CD14-positive monocyte (primary cell): ENCODE results near the gene FOXO6. TPM values are rescaled to one million over a fixed set of nuclear protein-coding genes. Genes with fewer than 3 reads are reported as not detected.

Experiments
- DNase-seq, 3 donors: peaks; one replicate each; pipeline ENCODE4 v3.0.0-alpha.2; 2011 to 2022
- H2AFZ ChIP-seq: 2 replicates; pipeline ENCODE4 v1.6.0; 2012; ENCODE audit warnings: mild to moderate bottlenecking, low read depth, low read length, inconsistent platforms; ENCODE audit not compliant: insufficient read depth, poor library complexity, severe bottlenecking
- H3K27ac ChIP-seq, 2 donors: 1 replicate in 1 of 2; 2 replicates in 1 of 2; pipeline ENCODE4 v1.5.1; 2012 to 2013; ENCODE audit warnings: low read length in 2 of 2, control low read depth in 1 of 2, inconsistent platforms in 1 of 2, low read depth in 1 of 2, mild to moderate bottlenecking in 1 of 2
- H3K27me3 ChIP-seq, 2 donors: one replicate each; pipeline versions ENCODE4 v1.6.0 to v1.6.1; 2011 to 2013; ENCODE audit warnings: low read length in 2 of 2; ENCODE audit not compliant: control insufficient read depth in 2 of 2, insufficient read depth in 2 of 2
- H3K36me3 ChIP-seq, 2 donors: replicated peaks in 1 of 2; 1 replicate in 1 of 2; 2 replicates in 1 of 2; pipeline versions ENCODE4 v1.5.1 to v1.6.1; 2012 to 2013; ENCODE audit warnings: low read length in 2 of 2, control low read depth in 1 of 2, inconsistent platforms in 1 of 2, mild to moderate bottlenecking in 1 of 2; ENCODE audit not compliant: insufficient read depth in 2 of 2, control insufficient read depth in 1 of 2
- H3K4me1 ChIP-seq, 2 donors: 1 replicate in 1 of 2; 2 replicates in 1 of 2; pipeline versions ENCODE4 v1.5.1 to v1.6.1; 2012 to 2013; ENCODE audit warnings: low read length in 2 of 2, control low read depth in 1 of 2, inconsistent platforms in 1 of 2, mild to moderate bottlenecking in 1 of 2, moderate library complexity in 1 of 2; ENCODE audit not compliant: insufficient read depth in 2 of 2, control insufficient read depth in 1 of 2
- H3K4me2 ChIP-seq: replicated peaks from 2 replicates; pipeline ENCODE3; 2012; ENCODE audit warnings: low read length, moderate library complexity, mild to moderate bottlenecking; ENCODE audit not compliant: poor library complexity, severe bottlenecking; ENCODE audit errors: extremely low read depth
- H3K4me3 ChIP-seq, 3 experiments: fragments of 200-600 bp in 1 of 3; sonication (generic) in 1 of 3; replicated peaks in 1 of 3; 1 replicate in 2 of 3; 2 replicates in 1 of 3; pipeline ENCODE4 v1.5.1; 2011 to 2013; ENCODE audit warnings: low read length in 3 of 3, mild to moderate bottlenecking in 3 of 3, control low read depth in 2 of 3, low read depth in 2 of 3, inconsistent platforms in 1 of 3, moderate library complexity in 1 of 3
- H3K79me2 ChIP-seq: 2 replicates; pipeline ENCODE4 v1.6.0; 2012; ENCODE audit warnings: mild to moderate bottlenecking, control low read depth, inconsistent platforms, low read length, moderate library complexity; ENCODE audit not compliant: insufficient read depth
- H3K9ac ChIP-seq: 2 replicates; pipeline ENCODE4 v1.6.0; 2017; ENCODE audit warnings: low read length, mild to moderate bottlenecking; ENCODE audit not compliant: insufficient read depth, poor library complexity, severe bottlenecking
- H3K9me3 ChIP-seq, 2 donors: replicated peaks in 1 of 2; 1 replicate in 1 of 2; 2 replicates in 1 of 2; pipeline versions ENCODE4 v1.5.1 to v1.6.1; 2012 to 2013; ENCODE audit warnings: low read length in 2 of 2, control low read depth in 1 of 2; ENCODE audit not compliant: control insufficient read depth in 1 of 2, insufficient read depth in 1 of 2
- H4K20me1 ChIP-seq: 2 replicates; pipeline ENCODE4 v1.6.0; 2012; ENCODE audit warnings: mild to moderate bottlenecking, low read length, control low read depth, moderate library complexity; ENCODE audit not compliant: insufficient read depth
- H3K27ac Mint-ChIP-seq, 7 donors: one replicate each; pipeline ENCODE4 v1.8.0; 2020; ENCODE audit warnings: mild to moderate bottlenecking in 7 of 7, mixed read lengths in 7 of 7, moderate library complexity in 6 of 7, inconsistent platforms in 2 of 7
- H3K27me3 Mint-ChIP-seq, 3 donors: one replicate each; pipeline ENCODE4 v1.8.0; 2021 to 2022; ENCODE audit warnings: low read depth in 3 of 3, mild to moderate bottlenecking in 3 of 3, mixed read lengths in 3 of 3, moderate library complexity in 3 of 3, inconsistent platforms in 1 of 3
- H3K36me3 Mint-ChIP-seq, 2 donors: one replicate each; pipeline ENCODE4 v1.8.0; 2020; ENCODE audit warnings: mixed read lengths in 2 of 2, inconsistent platforms in 1 of 2, mild to moderate bottlenecking in 1 of 2
- H3K4me1 Mint-ChIP-seq: one replicate; pipeline ENCODE4 v1.8.0; 2020; ENCODE audit warnings: mild to moderate bottlenecking, mixed read lengths
- H3K4me3 Mint-ChIP-seq, 2 donors: one replicate each; pipeline ENCODE4 v1.8.0; 2020; ENCODE audit warnings: mild to moderate bottlenecking in 2 of 2, mixed read lengths in 2 of 2, moderate library complexity in 1 of 2
- H3K9me3 Mint-ChIP-seq, 7 donors: one replicate each; pipeline ENCODE4 v1.8.0; 2020 to 2022; ENCODE audit warnings: mixed read lengths in 7 of 7, mild to moderate bottlenecking in 6 of 7, moderate library complexity in 6 of 7, inconsistent platforms in 2 of 7
- WGBS: methylation state at CpG from one replicate; pipeline ENCODE4 v1.1.5; 2013; ENCODE audit warnings: missing lambda C conversion rate; ENCODE audit not compliant: insufficient coverage; 5-methylcytosine and 5-hydroxymethylcytosine counted together
- intact Hi-C, 2 donors: fragments of 100-400 bp; cut with micrococcal nuclease; formaldehyde crosslinking; loops; one replicate each; pipeline versions ENCODE4 v1.15.0 to v1.15.1; 2023
- polyA plus RNA-seq, 3 donors: library from polyadenylated mRNA; depleted of rRNA in 1 of 3; unstranded in 2 of 3; stranded (reverse) in 1 of 3; fragments of 300-500 nt in 2 of 3; fragments of >200 nt in 1 of 3; fragmentation: Illumina TruSeq in 2 of 3; gene quantifications; 1 replicate in 2 of 3; 2 replicates in 1 of 3; pipeline ENCODE4 v1.2.3, GENCODE V29; 2012 to 2021
- TF ChIP-seq, protein P1 (sequence below): fragments of 200-600 bp; IDR thresholded peaks from one replicate; pipeline ENCODE4 v1.8.0; 2022; ENCODE audit warnings: antibody characterized with exemption, mild to moderate bottlenecking

Gene FOXO6
- polyA plus RNA-seq, 3 donors, result 0.05 TPM; not detected in 2

DNA sequence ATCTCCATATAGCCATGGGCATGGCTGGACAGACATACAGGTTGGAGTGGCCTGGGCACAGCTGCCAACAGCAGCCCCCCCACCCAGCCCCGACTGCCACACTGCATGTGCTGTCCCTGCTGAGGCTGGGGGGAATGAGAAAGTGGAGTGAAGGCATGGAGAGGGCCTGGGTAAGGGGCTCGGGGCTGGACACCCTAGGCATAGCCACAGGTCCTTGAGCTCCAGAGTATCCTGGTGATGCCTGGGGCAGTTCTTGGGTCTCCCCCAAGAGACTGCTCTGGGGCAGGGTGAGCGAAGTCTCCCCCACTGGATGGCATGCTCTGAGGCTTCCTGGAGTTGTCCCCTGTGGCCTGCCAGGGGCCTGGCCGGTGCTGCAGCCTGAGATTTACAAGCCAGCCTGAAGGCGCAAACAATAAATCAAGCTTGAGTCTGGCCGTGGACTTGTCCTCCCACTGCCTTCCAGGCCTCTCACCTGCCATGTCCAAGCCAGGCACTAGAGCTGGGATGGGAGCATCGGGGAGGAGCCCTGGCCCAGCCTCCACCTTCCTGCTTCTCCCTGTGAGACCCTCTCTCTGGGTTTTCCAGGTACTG is 53.6 kb downstream of the FOXO6 start:
- no peaks in the 10 kb centered on the region for H3K36me3 Mint-ChIP-seq
- intact Hi-C loops, result loop anchor here (5.0 kb wide), 1 partner anchor 148 kb away; no protein-coding TSS in a partner anchor
- peaks cover 0 to 11% (median 6%) of the 10 kb centered on the region in 7 donors for H3K9me3 Mint-ChIP-seq
- no peaks in the 10 kb centered on the region for H3K79me2 ChIP-seq
- peaks cover 6 to 20% of the 10 kb centered on the region in 2 donors for H3K4me1 ChIP-seq
- no peak overlapping the region for H3K4me2 ChIP-seq
- no peaks in the 10 kb centered on the region for H3K36me3 ChIP-seq
- DNase-seq, result no peak
- TF ChIP-seq, protein P1, sequence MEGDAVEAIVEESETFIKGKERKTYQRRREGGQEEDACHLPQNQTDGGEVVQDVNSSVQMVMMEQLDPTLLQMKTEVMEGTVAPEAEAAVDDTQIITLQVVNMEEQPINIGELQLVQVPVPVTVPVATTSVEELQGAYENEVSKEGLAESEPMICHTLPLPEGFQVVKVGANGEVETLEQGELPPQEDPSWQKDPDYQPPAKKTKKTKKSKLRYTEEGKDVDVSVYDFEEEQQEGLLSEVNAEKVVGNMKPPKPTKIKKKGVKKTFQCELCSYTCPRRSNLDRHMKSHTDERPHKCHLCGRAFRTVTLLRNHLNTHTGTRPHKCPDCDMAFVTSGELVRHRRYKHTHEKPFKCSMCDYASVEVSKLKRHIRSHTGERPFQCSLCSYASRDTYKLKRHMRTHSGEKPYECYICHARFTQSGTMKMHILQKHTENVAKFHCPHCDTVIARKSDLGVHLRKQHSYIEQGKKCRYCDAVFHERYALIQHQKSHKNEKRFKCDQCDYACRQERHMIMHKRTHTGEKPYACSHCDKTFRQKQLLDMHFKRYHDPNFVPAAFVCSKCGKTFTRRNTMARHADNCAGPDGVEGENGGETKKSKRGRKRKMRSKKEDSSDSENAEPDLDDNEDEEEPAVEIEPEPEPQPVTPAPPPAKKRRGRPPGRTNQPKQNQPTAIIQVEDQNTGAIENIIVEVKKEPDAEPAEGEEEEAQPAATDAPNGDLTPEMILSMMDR, result no peak
- H3K9ac ChIP-seq, result no peak overlapping the region
- no peak overlapping the region for H3K4me3 Mint-ChIP-seq
- no peaks in the 10 kb centered on the region for H4K20me1 ChIP-seq
- WGBS, result 97% methylated on average over 6 of the region's 7 CpGs
- peaks cover 0 to 2% of the 10 kb centered on the region in 2 donors for H3K27me3 ChIP-seq
- no peak overlapping the region for H3K4me3 ChIP-seq
- H2AFZ ChIP-seq, result no peak overlapping the region
- no peak overlapping the region for H3K27ac ChIP-seq
- peaks cover 18% of the 10 kb centered on the region for H3K4me1 Mint-ChIP-seq
- peaks cover 0 to 7% of the 10 kb centered on the region in 2 donors for H3K9me3 ChIP-seq
- no peak overlapping the region for H3K27ac Mint-ChIP-seq
- H3K27me3 Mint-ChIP-seq, result peaks cover 9 to 15% (median 12%) of the 10 kb centered on the region in 3 donors

DNA sequence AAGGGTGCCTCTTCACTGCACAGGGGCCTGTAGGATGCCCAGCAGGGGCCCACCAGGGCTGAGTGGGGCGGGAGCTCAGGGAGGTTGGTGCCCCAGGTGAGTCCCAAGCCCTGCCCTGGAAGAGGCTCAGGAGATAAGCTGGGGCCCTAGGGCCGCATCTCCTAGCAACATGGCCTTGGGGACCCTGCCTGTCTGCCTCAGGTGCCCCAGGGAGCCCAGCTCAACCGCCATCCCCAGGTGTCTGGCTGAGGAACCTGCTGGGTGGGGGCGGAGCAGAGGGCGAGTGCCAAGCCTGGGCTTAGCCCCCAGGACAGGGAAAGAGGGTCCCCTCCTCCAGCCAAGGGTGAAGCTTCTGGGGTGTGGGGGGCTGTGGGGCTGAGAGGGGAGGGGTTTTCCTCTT is 54.8 kb downstream of the FOXO6 start:
- H3K36me3 ChIP-seq, result no peaks in the 10 kb centered on the region
- H3K4me3 ChIP-seq, result no peak overlapping the region
- H3K4me1 Mint-ChIP-seq, result peaks cover 18% of the 10 kb centered on the region
- peaks cover 0 to 11% (median 5%) of the 10 kb centered on the region in 7 donors for H3K9me3 Mint-ChIP-seq
- no peak for DNase-seq
- H3K9ac ChIP-seq, result no peak overlapping the region
- peaks cover 7 to 8% (median 8%) of the 10 kb centered on the region in 3 donors for H3K27me3 Mint-ChIP-seq
- H4K20me1 ChIP-seq, result no peaks in the 10 kb centered on the region
- H3K9me3 ChIP-seq, result peaks cover 0 to 5% of the 10 kb centered on the region in 2 donors
- no peak overlapping the region for H3K27ac Mint-ChIP-seq
- H3K4me1 ChIP-seq, result peaks cover 6 to 20% of the 10 kb centered on the region in 2 donors
- no peak overlapping the region for H3K4me3 Mint-ChIP-seq
- no peaks in the 10 kb centered on the region for H3K36me3 Mint-ChIP-seq
- no peaks in the 10 kb centered on the region for H3K27me3 ChIP-seq
- no peak overlapping the region for H2AFZ ChIP-seq
- TF ChIP-seq, protein P1, result no peak
- intact Hi-C loops, result loop anchor here (5.0 kb wide), 1 partner anchor 149 kb away; no protein-coding TSS in a partner anchor
- H3K4me2 ChIP-seq, result no peak overlapping the region
- 87% methylated on average over 3 of the region's 5 CpGs for WGBS
- no peaks in the 10 kb centered on the region for H3K79me2 ChIP-seq
- H3K27ac ChIP-seq, result no peak overlapping the region
